Activated B cell treated with CpG ODN at 0.5 μM for 24 hours (primary cell): ENCODE data around the gene SCML1. TPM values are rescaled to one million over a fixed set of nuclear protein-coding genes. Genes with fewer than 3 reads are reported as not detected.

Experiments used
- ATAC-seq: fragments of 200-7000 bp; cut with Tn5 transposase; one replicate; pipeline ENCODE4 v1.10.0; 2021; ENCODE audit warnings: low read depth, mild to moderate bottlenecking, moderate library complexity
- CTCF ChIA-PET: fragments of 350-600 bp; sonication (Branson Sonifier 250); formaldehyde crosslinking; loops from one replicate; lab custom pipeline; 2021; ENCODE audit warnings: antibody characterized with exemption; lab: Charles Lee
- POLR2A ChIA-PET: fragments of 350-600 bp; sonication (Branson Sonifier 250); formaldehyde crosslinking; loops from one replicate; lab custom pipeline; 2021; ENCODE audit warnings: antibody characterized with exemption; lab: Charles Lee
- DNase-seq: peaks from one replicate; pipeline ENCODE4 v3.0.0; 2022
- H3K27ac Mint-ChIP-seq: one replicate; pipeline ENCODE4 v1.8.0; 2020; ENCODE audit warnings: mixed read lengths
- H3K27me3 Mint-ChIP-seq: one replicate; pipeline ENCODE4 v1.8.0; 2021; ENCODE audit warnings: mixed read lengths
- H3K36me3 Mint-ChIP-seq: one replicate; pipeline ENCODE4 v1.8.0; 2021; ENCODE audit warnings: low read depth, mixed read lengths
- H3K4me1 Mint-ChIP-seq: one replicate; pipeline ENCODE4 v1.8.0; 2021; ENCODE audit warnings: mixed read lengths
- H3K4me3 Mint-ChIP-seq: one replicate; pipeline ENCODE4 v1.8.0; 2020; ENCODE audit warnings: mild to moderate bottlenecking, mixed read lengths
- H3K9me3 Mint-ChIP-seq: one replicate; pipeline ENCODE4 v1.8.0; 2020; ENCODE audit warnings: mixed read lengths
- intact Hi-C: fragments of 100-400 bp; cut with micrococcal nuclease; formaldehyde crosslinking; loops from one replicate; pipeline ENCODE4 v1.15.1; 2024
- total RNA-seq: library from RNA; stranded (reverse); gene quantifications from 2 replicates; pipeline ENCODE4 v1.2.3, GENCODE V29; 2022
- TF ChIP-seq, protein P1 (sequence below): fragments of 200-600 bp; IDR thresholded peaks from one replicate; pipeline ENCODE4 v1.8.0; 2022; ENCODE audit warnings: antibody characterized with exemption, mild to moderate bottlenecking

The SCML1 gene
- total RNA-seq, 1 donor from 2014 or later: 6.5 TPM

DNA sequence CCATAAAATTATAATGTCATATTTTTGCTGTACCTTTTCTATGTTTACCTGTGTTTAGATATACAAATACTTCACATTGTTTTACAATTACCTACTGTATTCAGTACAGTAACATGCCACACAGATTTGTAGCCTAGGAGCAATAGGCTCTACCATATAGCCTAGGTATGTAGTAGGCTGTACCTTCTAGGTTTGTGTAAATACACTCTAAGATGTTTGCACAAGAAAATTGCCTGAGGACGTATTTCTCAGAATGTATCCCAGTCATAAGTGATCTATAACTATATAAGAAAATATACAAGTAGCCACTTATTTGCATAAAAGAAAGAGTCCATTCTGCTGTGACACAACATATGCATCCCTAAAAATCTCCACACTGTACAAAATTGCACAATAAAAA lies 36.3 kb upstream of the SCML1 start:
- ChIA-PET POLR2A (no interaction called here), CTCF (no interaction called here)
- DNase-seq (no peak), ATAC-seq (no peak)
- Mint-ChIP-seq H3K9me3 (no peaks in the 10 kb centered on the region), H3K36me3 (no peaks in the 10 kb centered on the region), H3K4me1 (no peaks in the 10 kb centered on the region), H3K27ac (no peak overlapping the region), H3K4me3 (no peak overlapping the region), H3K27me3 (peaks cover 3% of the 10 kb centered on the region)
- intact Hi-C loops: no loop called here
- TF ChIP-seq, protein P1, sequence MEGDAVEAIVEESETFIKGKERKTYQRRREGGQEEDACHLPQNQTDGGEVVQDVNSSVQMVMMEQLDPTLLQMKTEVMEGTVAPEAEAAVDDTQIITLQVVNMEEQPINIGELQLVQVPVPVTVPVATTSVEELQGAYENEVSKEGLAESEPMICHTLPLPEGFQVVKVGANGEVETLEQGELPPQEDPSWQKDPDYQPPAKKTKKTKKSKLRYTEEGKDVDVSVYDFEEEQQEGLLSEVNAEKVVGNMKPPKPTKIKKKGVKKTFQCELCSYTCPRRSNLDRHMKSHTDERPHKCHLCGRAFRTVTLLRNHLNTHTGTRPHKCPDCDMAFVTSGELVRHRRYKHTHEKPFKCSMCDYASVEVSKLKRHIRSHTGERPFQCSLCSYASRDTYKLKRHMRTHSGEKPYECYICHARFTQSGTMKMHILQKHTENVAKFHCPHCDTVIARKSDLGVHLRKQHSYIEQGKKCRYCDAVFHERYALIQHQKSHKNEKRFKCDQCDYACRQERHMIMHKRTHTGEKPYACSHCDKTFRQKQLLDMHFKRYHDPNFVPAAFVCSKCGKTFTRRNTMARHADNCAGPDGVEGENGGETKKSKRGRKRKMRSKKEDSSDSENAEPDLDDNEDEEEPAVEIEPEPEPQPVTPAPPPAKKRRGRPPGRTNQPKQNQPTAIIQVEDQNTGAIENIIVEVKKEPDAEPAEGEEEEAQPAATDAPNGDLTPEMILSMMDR: no peak

DNA sequence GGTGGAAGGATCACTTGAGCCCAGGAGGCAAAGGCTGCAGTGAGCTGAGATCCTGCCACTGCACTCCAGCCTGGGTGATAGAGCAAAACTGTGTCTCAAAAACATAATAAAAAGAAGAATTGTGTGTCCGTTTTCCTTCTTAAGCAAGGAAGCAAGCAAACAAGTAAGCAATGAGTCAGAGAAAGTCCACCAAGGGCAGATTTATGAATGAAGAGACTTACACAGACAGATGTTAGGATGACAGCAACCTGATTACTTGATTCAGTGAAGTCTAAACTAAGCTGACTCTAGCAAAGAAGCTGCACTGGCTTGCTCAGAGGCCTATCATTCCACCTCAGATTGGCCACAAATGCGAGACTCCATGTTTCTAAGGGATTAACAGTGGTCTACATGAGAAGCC lies 34.1 kb upstream of the SCML1 start:
- Mint-ChIP-seq H3K36me3 (no peaks in the 10 kb centered on the region), H3K4me1 (no peaks in the 10 kb centered on the region), H3K4me3 (no peak overlapping the region), H3K27me3 (no peaks in the 10 kb centered on the region), H3K27ac (no peak overlapping the region), H3K9me3 (no peaks in the 10 kb centered on the region)
- ChIA-PET CTCF (no interaction called here), POLR2A (no interaction called here)
- DNase-seq: no peak
- intact Hi-C loops: no loop called here
- TF ChIP-seq, protein P1: no peak
- ATAC-seq: no peak

DNA sequence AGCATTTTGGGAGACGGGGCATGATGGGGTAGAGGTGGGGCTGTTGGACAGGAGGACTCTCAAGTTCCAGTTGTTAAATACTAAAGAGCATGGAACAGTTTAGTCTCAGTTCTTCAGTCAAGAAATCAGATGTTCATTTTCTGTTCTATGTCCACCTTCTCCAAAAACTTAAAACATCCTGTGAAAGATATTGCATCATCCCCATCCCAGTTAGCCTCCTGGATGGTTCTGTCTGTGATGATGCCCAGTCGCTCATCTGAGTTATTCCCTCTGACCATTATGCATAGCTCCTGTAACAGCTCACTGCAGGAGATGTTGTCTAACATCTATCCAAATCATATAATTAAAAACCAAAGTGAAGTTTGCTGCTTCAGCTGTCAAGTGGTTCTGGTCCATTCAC lies 32.1 kb upstream of the SCML1 start:
- H3K4me1 Mint-ChIP-seq: no peaks in the 10 kb centered on the region
- intact Hi-C loops: no loop called here

DNA sequence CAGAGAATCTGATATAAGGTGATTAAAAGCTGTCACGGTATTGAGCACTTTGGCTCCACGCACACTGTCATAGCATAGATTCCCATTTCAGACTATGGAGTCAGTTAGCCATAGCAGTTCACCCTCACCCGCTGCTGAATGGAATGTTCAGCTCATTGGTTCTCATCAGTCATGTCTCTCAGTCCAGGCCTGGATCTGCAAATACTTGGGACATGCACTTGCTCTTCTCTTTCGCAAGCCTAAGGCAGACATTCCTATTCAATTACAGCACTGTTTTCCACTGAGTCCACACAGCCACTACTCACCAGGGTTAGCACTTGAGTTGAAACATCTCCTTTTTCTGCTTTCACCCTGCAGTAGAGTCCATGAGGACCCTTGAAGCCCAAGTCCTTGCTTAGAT lies 30.6 kb upstream of the SCML1 start:
- intact Hi-C loops: no loop called here
- Mint-ChIP-seq H3K4me1 (no peaks in the 10 kb centered on the region), H3K27me3 (no peaks in the 10 kb centered on the region), H3K4me3 (no peak overlapping the region), H3K9me3 (no peaks in the 10 kb centered on the region), H3K36me3 (no peaks in the 10 kb centered on the region), H3K27ac (no peak overlapping the region)
- ChIA-PET POLR2A (no interaction called here), CTCF (no interaction called here)
- DNase-seq (no peak), ATAC-seq (no peak)
- TF ChIP-seq, protein P1: no peak

More for the DNA sequence above, 32.1 kb upstream of the SCML1 start:
- H3K36me3 Mint-ChIP-seq: no peaks in the 10 kb centered on the region
- no peak overlapping the region for H3K4me3 Mint-ChIP-seq
- CTCF ChIA-PET: no interaction called here
- POLR2A ChIA-PET: no interaction called here
- H3K27ac Mint-ChIP-seq: no peak overlapping the region
- TF ChIP-seq, protein P1: no peak
- DNase-seq (no peak), ATAC-seq (no peak)
- H3K9me3 Mint-ChIP-seq: no peaks in the 10 kb centered on the region
- no peaks in the 10 kb centered on the region for H3K27me3 Mint-ChIP-seq

DNA sequence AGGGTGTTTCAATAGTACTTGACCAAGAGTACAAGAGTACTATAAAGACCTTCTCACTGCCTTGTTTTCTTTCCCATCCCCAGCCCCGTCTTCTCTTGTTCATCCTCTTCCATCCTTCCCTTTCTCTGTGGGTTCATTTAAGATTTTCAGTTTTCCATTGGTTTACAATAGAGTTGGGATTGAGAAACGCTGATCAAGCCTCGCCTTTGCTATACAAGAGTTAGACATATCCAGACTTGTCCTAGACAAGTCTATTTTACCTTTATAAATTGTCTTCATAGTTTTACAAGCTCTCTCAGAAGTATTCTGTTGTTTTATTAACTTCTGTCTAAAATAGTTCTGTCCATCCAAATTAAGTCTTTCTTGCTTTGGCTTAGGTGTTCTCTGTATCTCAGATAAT lies 29.6 kb upstream of the SCML1 start:
- Mint-ChIP-seq H3K9me3 (no peaks in the 10 kb centered on the region), H3K27ac (no peak overlapping the region), H3K27me3 (no peaks in the 10 kb centered on the region), H3K4me1 (no peaks in the 10 kb centered on the region), H3K36me3 (no peaks in the 10 kb centered on the region), H3K4me3 (no peak overlapping the region)
- ATAC-seq (no peak), DNase-seq (no peak)
- CTCF ChIA-PET: no interaction called here
- TF ChIP-seq, protein P1: no peak
- intact Hi-C loops: no loop called here
- POLR2A ChIA-PET: no interaction called here
